ENCODE measurements around the gene MOSMO.
"Not testable (repeated sequence)": the region's sequence is repeated elsewhere in the genome, so short reads cannot be mapped to it uniquely, and the experiment has no call there.

Gene MOSMO

GRCh38 chr16:22003195-22003594 lies 4.7 kb upstream of the MOSMO start:
- DNase-seq: no peak

GRCh38 chr16:22004341-22004740 lies 3.6 kb upstream of the MOSMO start:
- no peak for DNase-seq

DNA sequence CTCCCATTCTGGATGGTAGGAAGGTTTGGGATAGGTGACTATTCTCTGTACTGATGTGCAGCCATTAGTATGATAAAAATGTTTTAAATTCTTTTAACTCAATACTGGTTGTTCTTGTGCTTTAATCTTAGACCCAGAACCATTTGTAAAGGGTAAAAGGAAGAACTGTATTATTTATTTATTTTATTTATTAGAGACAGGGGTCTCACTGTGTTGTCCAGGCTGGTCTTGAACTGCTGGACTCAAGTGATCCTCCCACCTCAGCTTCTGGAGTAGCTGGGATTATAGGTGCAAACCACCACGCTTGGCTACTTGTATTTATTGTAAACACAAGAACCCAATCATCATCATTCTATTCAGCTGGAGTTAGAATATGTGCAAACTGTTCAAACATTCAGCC lies 2.2 kb upstream of the MOSMO start:
- no peak for DNase-seq

GRCh38 chr16:22006636-22007035 lies 1.3 kb upstream of the MOSMO start:
- DNase-seq: no peak

GRCh38 chr16:22007159-22007508 lies 777 bp upstream of the MOSMO start:
- DNase-seq: no peak

DNA sequence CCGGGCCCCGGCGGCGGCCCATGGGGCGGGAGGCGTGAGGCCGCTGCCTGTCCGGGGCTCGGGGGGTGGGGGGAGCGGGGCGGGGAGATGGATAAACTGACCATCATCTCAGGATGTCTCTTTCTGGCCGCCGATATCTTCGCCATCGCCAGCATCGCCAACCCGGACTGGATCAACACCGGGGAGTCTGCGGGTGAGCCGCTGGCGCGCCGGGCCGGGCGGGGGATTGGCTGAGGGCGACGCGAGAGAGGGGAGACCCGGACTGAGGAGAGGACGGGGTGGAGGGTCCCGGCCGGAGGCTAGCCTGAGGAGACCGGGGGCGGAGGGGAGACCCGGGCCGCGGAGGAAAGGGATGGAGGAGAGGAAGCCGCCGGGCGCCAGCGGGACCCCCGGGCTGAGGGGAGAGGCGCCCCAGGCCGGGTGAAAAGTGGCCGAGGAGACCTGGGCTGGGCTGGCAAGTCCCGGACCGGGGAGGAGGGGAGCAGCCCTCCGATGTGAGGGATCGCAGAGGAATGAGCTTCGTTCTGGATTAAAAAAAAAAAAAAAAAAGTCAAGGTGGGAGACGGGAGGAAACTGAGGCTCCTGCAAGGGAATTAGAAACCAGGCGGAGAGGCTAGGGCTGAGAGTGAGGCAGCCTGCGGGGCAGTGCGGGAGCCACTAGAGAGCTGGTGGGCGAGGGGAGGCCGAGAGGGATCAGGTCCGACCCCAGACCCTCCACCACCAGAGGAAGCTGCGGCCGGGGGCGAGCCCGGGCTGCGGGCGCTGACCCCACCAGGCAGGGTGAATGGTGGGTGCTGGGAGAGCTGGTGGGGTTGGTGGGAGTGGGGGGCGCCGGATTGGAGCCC lies 526 bp downstream of the MOSMO start:
- peak in 2 of 6 experiments; percentile 16 to 39 for DNase-seq

DNA sequence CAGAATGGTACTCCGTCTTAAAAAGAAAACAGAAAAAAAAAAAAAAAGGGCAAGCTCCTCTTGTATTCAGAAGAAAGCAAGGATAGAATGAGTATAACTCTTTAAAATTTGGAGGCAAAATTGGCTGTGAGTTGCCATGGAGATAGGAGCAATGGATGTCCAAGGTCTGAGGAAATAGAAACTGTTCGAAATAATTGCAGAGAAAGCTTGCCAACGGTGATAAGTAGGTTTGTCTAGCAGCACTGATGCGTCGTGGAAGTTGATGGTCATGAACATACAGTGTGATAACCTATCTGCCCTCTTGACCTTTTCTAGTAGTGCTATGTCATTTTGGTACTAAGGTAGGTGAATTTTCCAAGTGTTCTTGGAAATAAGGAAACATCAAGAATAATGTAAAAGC lies 3.0 kb downstream of the MOSMO start:
- no peak for DNase-seq

GRCh38 chr16:22012241-22012640 lies 4.3 kb downstream of the MOSMO start:
- DNase-seq: no peak

DNA sequence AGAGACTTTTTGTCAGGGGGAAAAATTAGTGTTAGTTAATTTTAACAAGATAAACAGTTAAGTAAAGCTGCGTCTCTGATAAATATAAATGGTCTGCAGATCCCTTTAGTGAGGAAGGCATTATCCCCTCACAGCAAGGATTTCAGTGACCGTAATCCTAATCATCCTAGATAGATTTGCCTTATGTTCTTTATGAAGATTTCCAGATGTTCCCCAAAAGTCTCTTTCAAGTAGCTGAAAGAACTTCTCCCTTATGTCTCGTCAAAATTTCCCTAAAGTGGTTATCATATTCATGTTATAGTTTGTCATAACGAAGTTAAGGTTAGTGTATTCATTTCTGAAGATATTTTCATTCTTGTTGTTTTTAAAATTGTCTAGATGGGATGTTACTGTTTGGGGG lies 5.6 kb downstream of the MOSMO start:
- no peak for DNase-seq

DNA sequence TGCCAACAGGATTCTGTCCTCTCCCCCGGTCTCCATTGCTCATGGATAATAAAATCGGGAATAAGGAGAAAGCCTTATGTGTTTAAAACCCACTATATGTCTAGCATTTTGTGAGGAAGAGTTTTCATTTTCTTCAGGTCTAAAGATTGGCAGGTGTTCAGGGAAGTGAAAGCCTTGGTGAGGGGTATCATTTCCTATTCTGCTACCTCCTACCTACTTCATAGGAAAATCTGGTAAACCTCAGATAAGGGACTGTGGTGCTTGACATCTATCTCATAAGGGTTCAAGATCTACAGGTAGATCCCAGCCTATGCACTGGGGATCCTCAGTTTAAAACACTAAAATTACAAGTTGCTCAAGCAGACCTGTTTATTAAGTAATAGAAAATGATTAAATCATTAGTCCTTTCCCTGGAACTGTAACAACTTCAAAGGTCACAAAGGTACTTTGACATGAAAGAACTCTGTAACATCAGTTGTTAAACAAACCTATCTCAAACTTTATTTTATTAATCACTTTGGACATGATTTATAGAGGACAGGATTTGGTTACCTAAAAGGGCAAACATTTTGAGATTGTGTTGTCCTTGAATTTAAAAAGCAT lies 6.5 kb downstream of the MOSMO start:
- DNase-seq: no peak

- DNase-seq: no peak
Observed at GRCh38 chr16:22016927-22017326, 9.0 kb downstream of the MOSMO start.

GRCh38 chr16:22018559-22018958 lies 10.6 kb downstream of the MOSMO start:
- DNase-seq: no peak

DNA sequence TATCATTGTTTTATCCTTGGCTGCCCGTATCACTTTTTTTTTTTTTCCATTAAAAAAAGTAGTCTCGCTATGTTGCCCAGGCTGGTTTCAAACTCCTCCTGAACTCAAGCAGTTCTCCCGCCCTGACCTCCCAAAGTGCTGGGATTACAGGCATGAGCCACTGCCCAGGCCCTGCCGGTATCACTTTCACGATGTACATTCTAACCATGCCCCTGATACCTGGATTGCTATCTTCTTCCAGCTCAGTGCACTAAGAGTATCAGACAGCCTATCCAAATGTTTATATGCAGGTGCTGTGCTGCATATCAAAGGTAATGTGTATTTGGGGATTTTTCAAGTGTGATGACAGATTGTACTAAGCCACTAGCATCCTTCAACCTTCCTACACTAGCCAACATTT lies 14.2 kb downstream of the MOSMO start:
- no peak for DNase-seq

DNA sequence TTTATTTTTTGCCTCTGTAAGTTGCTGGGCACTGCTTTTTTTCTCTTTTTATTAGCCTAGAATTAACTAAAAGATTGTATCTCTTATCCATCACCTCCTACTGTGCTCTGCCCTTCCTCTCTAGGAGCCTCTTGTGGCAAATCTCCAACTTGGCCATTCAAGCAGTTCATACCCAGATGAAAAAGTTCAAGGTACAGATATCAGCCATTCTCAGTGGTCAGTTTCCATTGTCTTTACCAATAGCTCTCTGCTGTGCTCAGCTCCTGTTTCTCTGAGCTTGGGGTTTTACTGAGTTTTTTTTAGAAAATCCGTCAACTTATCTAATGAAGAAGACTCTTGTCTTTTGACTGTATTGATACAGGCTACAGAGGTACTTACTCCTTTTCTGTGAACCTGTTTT lies 15.6 kb downstream of the MOSMO start:
- DNase-seq: no peak

GRCh38 chr16:22024785-22025184 lies 16.9 kb downstream of the MOSMO start:
- DNase-seq: not testable (repeated sequence)

DNA sequence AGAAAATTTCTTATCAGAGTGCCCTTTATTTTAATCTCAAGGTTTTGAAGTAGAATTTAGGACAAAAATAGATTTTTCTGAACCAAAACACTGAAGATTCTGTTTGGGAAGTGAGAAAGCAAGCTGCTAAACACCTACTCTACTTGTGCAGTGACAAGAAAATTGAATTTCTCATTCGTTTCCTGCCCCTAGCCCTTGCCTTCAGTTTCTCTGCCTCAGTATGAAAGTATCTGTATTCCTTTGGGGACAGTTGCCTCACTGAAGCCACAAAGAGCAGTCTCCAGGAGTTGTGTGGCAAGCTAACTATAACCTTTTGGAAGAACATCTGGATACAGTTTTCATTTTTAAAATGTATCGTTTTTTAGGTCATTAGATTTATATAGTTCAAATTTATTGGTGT lies 19.7 kb downstream of the MOSMO start:
- DNase-seq: no peak

- no peak for DNase-seq
Observed at GRCh38 chr16:22029632-22030031, 21.7 kb downstream of the MOSMO start.

- no peak for DNase-seq
Observed at GRCh38 chr16:22030087-22030812, 22.3 kb downstream of the MOSMO start.

- DNase-seq: no peak
Observed at GRCh38 chr16:22031483-22032083, 23.7 kb downstream of the MOSMO start.

DNA sequence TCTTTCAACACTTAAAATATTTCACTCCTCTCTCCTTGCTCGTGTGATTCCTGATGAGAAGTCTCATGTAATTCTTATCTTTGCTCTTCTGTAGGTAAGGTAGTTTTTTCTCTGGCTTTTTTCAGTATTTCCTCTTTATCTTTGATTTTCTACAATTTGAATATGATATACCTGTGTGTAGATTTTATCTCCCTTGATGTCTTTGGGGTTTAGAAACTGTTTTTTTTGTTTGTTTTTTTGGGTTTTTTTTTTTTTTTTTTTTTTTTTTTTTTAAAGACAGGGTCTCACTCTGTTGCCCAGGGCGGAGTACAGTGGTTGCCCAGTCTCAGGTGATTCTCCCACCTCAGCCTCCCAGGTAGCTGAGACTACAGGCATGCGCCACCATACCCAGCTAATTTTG lies 26.6 kb downstream of the MOSMO start:
- DNase-seq: no peak

DNA sequence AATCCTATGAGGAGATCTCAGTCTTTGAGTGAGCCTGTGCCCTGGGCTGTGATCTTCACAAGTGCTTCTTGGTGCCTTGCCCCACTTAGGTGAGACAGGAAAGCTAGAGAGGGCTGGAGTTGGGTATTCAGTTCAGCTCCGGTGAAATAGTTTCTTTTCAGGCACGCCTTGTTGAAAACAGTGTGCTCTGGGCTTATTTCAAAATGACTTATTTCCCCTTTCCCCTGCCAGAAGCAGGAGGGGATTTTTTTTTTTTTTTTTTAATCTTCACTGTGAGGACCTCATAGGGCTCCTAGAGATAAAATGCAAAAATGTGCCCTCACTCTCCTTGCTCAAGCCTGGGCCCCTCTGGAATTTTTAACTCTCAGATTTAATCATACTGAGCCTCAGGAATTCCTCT lies 27.2 kb downstream of the MOSMO start:
- no peak for DNase-seq

DNA sequence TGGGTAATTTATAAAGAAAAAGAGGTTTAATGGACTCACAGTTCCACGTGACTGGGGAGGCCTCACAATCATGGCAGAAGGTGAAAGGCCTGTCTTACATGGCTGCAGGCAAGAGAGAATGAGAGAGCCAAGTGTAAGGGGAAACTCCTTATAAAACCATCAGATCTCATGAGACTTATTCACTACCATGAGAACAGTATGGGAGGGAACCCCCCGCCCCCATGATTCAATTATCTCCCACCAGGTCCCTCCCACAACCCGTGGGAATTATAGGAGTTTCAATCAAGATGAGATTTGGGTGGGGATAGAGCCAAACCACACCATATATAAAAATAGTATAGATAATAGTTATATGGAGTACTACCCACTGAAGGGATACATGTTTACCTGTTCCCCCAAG lies 36.0 kb downstream of the MOSMO start:
- not testable (repeated sequence) for DNase-seq

DNA sequence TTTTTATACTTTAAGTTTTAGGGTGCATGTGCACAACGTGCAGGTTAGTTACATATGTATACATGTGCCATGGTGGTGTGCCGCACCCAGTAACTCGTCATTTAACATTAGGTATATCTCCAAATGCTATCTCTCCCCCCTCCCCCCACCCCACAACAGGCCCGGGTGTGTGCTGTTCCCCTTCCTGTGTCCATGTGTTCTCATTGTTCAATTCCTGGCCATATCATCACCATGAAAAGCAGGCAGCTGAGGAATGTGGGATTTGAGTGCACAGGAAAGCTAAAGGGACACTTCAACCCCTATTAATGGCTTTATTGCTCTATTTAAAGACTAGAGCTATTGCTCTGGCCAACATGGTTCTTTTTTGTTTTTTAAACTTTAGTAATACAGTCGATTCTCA lies 38.0 kb downstream of the MOSMO start:
- not testable (repeated sequence) for DNase-seq

- no peak for DNase-seq
Observed at GRCh38 chr16:22050963-22051362, 43.1 kb downstream of the MOSMO start.
